Esophagus squamous epithelium (tissue), 4 donors: ENCODE measurements around the gene FCSK.

Source experiments
- CTCF ChIP-seq, 6 experiments: fragments of 450-650 bp in 4 of 6; fragments of 200-600 bp in 2 of 6; sonication (generic) in 2 of 6; IDR thresholded peaks; one replicate each; pipeline ENCODE4 v1.5.1; 2016 to 2019; ENCODE audit warnings: antibody characterized with exemption in 6 of 6, mild to moderate bottlenecking in 4 of 6, moderate library complexity in 4 of 6
- POLR2A ChIP-seq, 4 donors: fragments of 450-650 bp; IDR thresholded peaks; one replicate each; pipeline ENCODE4 v1.6.1; 2017; ENCODE audit warnings: antibody characterized with exemption in 4 of 4, mild to moderate bottlenecking in 4 of 4, moderate library complexity in 3 of 4

GRCh38 chr16:70467608-70468007 lies 13.2 kb downstream of the FCSK start:
- TF ChIP-seq CTCF (IDR thresholded peaks at IDR 0.05) = no peak
- no peak for TF ChIP-seq POLR2A (IDR thresholded peaks at IDR 0.05)
